Pancreas (tissue), 10 donors: ENCODE data around the gene OSBPL8. TPM values are rescaled to one million over a fixed set of nuclear protein-coding genes. Genes with fewer than 3 reads are reported as not detected.
A peak's percentile ranks its signal among the peaks of the same experiment; 100 is the strongest.

Experiments used
- ATAC-seq, 4 donors: fragments of 200-7000 bp; cut with Tn5 transposase; one replicate each; pipeline versions ENCODE4 v1.8.0 to v1.9.1; 2020; ENCODE audit warnings: mild to moderate bottlenecking in 4 of 4, moderate library complexity in 4 of 4
- DNase-seq, 6 donors: peaks; one replicate each; pipeline ENCODE4 v3.0.0-alpha.2; 2020
- FAIRE-seq: peaks from 2 replicates; lab custom pipeline; 2012; peaks lifted over from hg19 to GRCh38; lab: Jason Lieb, UNC
- H3K27ac ChIP-seq, 4 donors: fragments of 200-600 bp; sonication (generic); 1 replicate in 3 of 4; 2 replicates in 1 of 4; pipeline versions ENCODE4 v1.5.0 to v1.8.0; 2020
- H3K27me3 ChIP-seq, 4 donors: fragments of 200-600 bp; one replicate each; pipeline ENCODE4 v1.8.0; 2021
- H3K36me3 ChIP-seq, 3 donors: fragments of 200-600 bp; sonication (generic) in 1 of 3; one replicate each; pipeline versions ENCODE4 v1.5.0 to v1.8.0; 2020 to 2021
- H3K4me1 ChIP-seq, 3 donors: fragments of 200-600 bp; one replicate each; pipeline ENCODE4 v1.8.0; 2021
- H3K4me3 ChIP-seq, 4 donors: fragments of 200-600 bp; sonication (generic) in 2 of 4; one replicate each; pipeline versions ENCODE4 v1.5.0 to v1.8.0; 2020 to 2021
- H3K9me3 ChIP-seq, 4 donors: fragments of 200-600 bp; one replicate each; pipeline ENCODE4 v1.8.0; 2021
- WGBS, 2 donors: extraction: QIAGEN DNeasy Blood & Tissue Kit; methylation state at CpG; one replicate each; pipeline ENCODE4 v1.1.7; 2013; 5-methylcytosine and 5-hydroxymethylcytosine counted together
- intact Hi-C, 3 donors: fragments of 100-400 bp; cut with DNase I; formaldehyde crosslinking; loops; one replicate each; pipeline versions ENCODE4 v1.11.1 to v1.14.2; 2022
- polyA plus RNA-seq, 2 donors: library from polyadenylated mRNA; stranded (reverse); fragments of 200-250 nt; gene quantifications; one replicate each; pipeline ENCODE4 v1.2.3, GENCODE V29; 2013
- total RNA-seq, 6 donors: library from RNA; stranded (reverse); fragmentation: NEBNext Ultra II Directional in 4 of 6; extraction: Animal tissue kit (Norgen Biotek cat#: 25700) in 4 of 6; gene quantifications; one replicate each; pipeline versions ENCODE4 v1.2.1 to v1.2.4, GENCODE V29; 2021 to 2023
- TF ChIP-seq, protein P1 (sequence below), 4 donors: fragments of 200-600 bp; sonication (generic) in 3 of 4; IDR thresholded peaks; one replicate each; pipeline versions ENCODE4 v1.5.0 to v1.8.0; 2021; ENCODE audit warnings: antibody characterized with exemption in 4 of 4
- donor health status: healthy with polysubstance abuse.
- donor health status: DM: no; HTN: no; CAD: no; lungs with moderate emphysema.
- donor health status: DM: no; HTN: no; CAD: no.
- donor health status: control.
- donor health status: control.
- donor health status: Bipolar disorder and iron deficiency.
- donor health status: DM: yes; HTN: yes; CAD: no.
- donor health status: DM: no; HTN: no; CAD: no.
- donor health status: DM: no; HTN: no; CAD: no.
- donor health status: DM: yes; HTN: yes; CAD: no.

The OSBPL8 gene
- total and polyA plus RNA-seq, 8 donors = 3.6 to 39.6 (median 22.7) TPM

GRCh38 chr12:76568888-76569551, 9.4 kb upstream of the OSBPL8 start:
- TF ChIP-seq, protein P1, sequence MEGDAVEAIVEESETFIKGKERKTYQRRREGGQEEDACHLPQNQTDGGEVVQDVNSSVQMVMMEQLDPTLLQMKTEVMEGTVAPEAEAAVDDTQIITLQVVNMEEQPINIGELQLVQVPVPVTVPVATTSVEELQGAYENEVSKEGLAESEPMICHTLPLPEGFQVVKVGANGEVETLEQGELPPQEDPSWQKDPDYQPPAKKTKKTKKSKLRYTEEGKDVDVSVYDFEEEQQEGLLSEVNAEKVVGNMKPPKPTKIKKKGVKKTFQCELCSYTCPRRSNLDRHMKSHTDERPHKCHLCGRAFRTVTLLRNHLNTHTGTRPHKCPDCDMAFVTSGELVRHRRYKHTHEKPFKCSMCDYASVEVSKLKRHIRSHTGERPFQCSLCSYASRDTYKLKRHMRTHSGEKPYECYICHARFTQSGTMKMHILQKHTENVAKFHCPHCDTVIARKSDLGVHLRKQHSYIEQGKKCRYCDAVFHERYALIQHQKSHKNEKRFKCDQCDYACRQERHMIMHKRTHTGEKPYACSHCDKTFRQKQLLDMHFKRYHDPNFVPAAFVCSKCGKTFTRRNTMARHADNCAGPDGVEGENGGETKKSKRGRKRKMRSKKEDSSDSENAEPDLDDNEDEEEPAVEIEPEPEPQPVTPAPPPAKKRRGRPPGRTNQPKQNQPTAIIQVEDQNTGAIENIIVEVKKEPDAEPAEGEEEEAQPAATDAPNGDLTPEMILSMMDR (IDR thresholded peaks at IDR 0.05) = no peak
- FAIRE-seq (no peak), ATAC-seq (peak in 2 of 4 donors; percentile 30 to 35)

DNA sequence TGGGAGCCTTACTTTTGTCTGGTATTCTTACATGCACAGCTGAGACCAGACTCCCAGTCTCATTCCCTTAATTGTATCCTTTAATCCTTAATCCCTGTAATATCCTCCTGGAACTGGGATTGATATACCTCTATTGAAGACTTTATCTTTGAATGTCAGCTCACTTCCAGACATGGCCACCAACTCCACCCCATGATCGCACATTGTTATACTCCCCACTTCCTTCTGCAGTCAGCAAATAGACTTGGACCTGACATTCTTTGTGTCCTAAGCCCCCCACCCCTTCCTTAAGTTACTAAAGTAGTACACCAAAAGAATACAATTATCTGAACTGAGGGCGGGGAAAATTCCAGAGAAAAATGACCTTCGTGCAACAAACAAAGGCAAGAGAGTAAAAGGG, 8.6 kb upstream of the OSBPL8 start:
- Histone ChIP-seq H3K36me3 (no peaks in the 10 kb centered on the region), H3K4me1 (peaks cover 0 to 5% (median 0%) of the 10 kb centered on the region in 3 donors), H3K4me3 (no peak overlapping the region), H3K9me3 (no peaks in the 10 kb centered on the region), H3K27me3 (no peaks in the 10 kb centered on the region), H3K27ac (no peak overlapping the region)
- FAIRE-seq = no peak
- intact Hi-C loops = no loop called here
- 80 to 84% methylated on average over 3 of the region's 3 CpGs for WGBS, 2 donors
- TF ChIP-seq, protein P1 (IDR thresholded peaks at IDR 0.05) = no peak
- ATAC-seq = no peak
- DNase-seq = no peak

More at GRCh38 chr12:76568888-76569551, 9.4 kb upstream of the OSBPL8 start:
- Histone ChIP-seq H3K27me3 (no peaks in the 10 kb centered on the region), H3K27ac (no peak overlapping the region), H3K36me3 (no peaks in the 10 kb centered on the region), H3K4me3 (no peak overlapping the region), H3K4me1 (peaks cover 0 to 5% (median 0%) of the 10 kb centered on the region in 3 donors), H3K9me3 (no peaks in the 10 kb centered on the region)
- intact Hi-C loops = no loop called here
- DNase-seq = no peak
- WGBS, 2 donors = 15% methylated on average over 3 of the region's 3 CpGs

- intact Hi-C loops = no loop called here
- Histone ChIP-seq H3K9me3 (no peaks in the 10 kb centered on the region), H3K27me3 (no peaks in the 10 kb centered on the region), H3K4me3 (no peak overlapping the region), H3K27ac (no peak overlapping the region), H3K36me3 (no peaks in the 10 kb centered on the region), H3K4me1 (peaks cover 0 to 2% (median 0%) of the 10 kb centered on the region in 3 donors)
- DNase-seq = no peak
- WGBS, 2 donors = 78 to 88% methylated on average over 2 of the region's 2 CpGs
- no peak for FAIRE-seq
- no peak for ATAC-seq
- TF ChIP-seq, protein P1 (IDR thresholded peaks at IDR 0.05) = no peak
Observed at GRCh38 chr12:76563061-76563460, 3.5 kb upstream of the OSBPL8 start.

- intact Hi-C loops = no loop called here
- ATAC-seq (no peak), FAIRE-seq (no peak)
Observed at GRCh38 chr12:76562130-76562529, 2.6 kb upstream of the OSBPL8 start.

More at GRCh38 chr12:76562130-76562529, 2.6 kb upstream of the OSBPL8 start:
- Histone ChIP-seq H3K27ac (no peak overlapping the region), H3K27me3 (no peaks in the 10 kb centered on the region), H3K4me1 (peaks cover 4 to 11% (median 6%) of the 10 kb centered on the region in 3 donors), H3K4me3 (no peak overlapping the region), H3K9me3 (no peaks in the 10 kb centered on the region), H3K36me3 (no peaks in the 10 kb centered on the region)
- DNase-seq = no peak
- TF ChIP-seq, protein P1 (IDR thresholded peaks at IDR 0.05) = no peak
- 25 to 37% methylated on average over 3 of the region's 3 CpGs for WGBS, 2 donors
